Measurements from ENCODE around the gene ABHD13. TPM values are rescaled to one million over a fixed set of nuclear protein-coding genes. Genes with fewer than 3 reads are reported as not detected.
"Not testable (repeated sequence)": the region's sequence is repeated elsewhere in the genome, so short reads cannot be mapped to it uniquely, and the experiment has no call there.

Gene ABHD13
- total RNA-seq, 1 donor: 4.6 TPM

DNA sequence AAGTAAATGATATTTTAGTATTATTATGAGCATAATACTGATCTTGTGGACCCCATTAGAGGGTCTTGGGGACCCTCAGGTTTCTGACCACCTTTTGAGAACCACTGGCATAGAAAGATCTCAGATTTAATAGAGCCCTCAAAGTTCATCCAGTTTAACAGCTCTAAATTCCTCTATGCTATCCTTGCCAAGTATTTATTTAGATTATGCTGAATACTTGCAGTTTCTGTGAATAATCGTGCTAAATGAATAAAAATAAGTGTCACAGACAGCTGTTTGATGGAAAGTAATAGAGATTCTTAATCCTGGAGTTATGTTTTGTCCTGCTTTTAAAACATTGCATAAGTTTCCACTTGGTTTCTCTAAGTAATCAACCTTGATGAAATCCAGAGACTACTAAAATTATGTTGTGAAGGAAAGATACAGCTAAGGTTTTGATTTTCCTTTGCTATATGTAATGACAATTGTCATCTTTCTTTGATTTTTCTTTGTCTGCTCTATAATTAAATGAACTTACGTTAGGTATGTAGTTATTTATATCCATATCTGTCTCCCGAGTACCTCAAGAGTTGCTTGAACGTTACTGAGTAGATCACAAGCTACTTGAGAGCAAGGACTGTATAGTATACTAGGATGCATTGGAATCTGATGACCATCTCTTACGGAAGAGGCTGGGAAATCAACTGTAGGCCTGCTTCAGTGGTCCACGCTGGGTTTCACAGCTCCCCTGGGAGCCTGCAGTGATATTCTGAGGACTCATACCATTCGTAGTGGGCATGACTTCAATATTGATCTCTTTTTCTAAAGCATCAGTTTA is 5.7 kb downstream of the ABHD13 start:
- no peak for DNase-seq (ENCODE audit: low read depth in 2 of 3, low spot score in 2 of 3)

DNA sequence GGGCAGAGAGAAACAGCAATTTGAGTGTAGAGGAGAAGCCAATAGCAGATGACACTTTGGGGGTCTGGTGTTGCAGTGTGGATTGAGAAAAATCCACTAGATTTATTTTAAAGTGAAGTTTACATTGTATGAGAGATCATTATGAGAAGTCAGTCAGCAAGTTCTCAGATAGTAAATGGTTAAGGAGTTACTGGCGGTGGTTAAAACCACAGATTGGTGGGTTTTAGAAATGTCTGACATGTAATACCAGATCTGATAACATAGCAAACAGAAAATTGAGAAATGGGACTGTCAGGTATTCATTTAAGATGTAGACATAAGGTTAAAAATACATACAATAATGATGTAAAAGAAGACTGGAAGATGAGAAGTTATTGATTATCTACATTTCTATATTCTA is 7.2 kb downstream of the ABHD13 start:
- peak in 2 of 3 donors; percentile 28 to 45 for DNase-seq (ENCODE audit: low read depth in 2 of 3, low spot score in 2 of 3)

DNA sequence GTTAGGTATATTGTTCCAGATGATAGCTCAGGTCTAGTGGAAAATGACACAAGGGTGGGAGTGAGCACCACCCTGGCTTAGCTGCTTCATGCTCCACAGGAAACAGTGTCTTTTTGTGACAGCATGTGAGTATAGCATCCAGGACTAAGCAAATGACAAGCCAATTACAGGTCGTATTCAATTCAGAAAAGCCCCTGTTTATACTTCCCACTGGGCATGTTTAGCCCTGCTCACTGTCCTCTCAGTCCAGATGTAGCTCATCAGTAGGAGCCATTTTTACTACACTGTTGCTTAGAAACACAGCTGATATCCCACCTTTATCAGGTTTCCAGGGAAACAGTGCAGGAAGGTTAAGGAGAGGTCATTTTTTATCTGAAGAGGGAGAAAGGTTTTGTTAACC is 8.0 kb downstream of the ABHD13 start:
- DNase-seq (ENCODE audit: low read depth in 2 of 3, low spot score in 2 of 3): no peak

DNA sequence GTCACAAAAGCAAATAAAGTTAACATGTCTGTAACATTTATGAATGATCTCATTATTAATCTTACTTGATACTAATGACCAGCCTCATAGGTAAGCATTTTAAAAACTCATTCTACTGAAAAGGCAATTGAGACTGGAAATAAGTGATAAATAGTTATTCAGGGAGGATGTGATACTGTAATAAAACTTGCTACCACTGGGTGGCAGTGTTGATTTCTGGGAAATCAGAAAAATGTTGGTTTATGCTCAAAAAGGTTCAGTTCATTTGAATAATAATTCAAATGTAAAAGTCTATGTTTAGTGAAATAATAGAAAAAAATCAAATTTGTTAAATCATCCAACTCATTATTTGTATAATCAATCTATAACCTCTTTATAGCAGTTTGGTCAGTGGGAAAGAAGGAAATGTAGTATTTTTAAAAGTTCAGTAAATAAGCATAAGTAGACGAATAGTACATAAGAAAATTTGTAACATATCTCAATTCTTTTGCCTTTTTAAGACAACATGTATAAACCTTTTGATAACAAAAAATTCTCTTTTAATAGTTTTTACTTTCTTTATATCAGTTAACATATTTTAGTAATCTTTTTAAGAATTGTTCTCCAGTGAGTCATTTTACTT is 9.6 kb downstream of the ABHD13 start:
- DNase-seq (ENCODE audit: low read depth in 2 of 3, low spot score in 2 of 3): peak in 2 of 3 donors; percentile 42 to 77

DNA sequence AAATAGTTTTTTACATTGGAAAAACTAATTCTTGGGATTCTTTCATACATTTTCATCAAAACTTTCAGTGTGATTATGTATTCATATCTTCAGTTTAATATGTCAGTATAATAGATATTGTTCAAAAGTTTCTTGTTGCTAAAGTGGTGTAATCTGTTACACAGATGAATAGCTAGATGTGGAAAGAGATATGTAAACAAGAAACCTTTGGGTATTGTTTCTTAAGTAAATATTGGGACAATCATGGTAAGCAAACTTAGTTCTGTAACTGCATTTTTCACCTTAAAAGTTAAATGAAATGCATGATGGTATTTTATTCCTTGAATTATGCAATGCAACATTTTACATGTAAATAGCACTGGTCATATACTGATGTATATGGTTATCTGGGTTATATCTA is 12.2 kb downstream of the ABHD13 start:
- DNase-seq (ENCODE audit: low read depth in 2 of 3, low spot score in 2 of 3): no peak

DNA sequence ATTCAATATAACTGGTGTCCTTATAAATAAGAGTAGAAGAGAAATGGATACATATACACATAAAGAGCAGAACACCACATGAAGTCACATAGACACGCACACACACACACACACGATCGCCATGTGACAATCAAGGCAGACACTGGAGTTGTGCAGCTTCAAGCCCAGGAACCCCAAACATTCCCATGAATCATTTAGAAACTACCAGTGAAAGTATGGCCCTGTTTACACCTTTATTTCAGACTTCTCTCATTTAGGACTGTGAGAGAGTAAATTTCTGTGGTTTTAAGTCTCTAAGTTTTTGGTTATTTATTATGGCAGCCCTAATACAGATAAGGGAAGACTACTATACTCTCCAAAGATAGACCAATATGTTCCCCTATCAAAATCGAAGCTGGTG is 31.0 kb downstream of the ABHD13 start:
- DNase-seq (ENCODE audit: low read depth in 2 of 3, low spot score in 2 of 3): no peak

DNA sequence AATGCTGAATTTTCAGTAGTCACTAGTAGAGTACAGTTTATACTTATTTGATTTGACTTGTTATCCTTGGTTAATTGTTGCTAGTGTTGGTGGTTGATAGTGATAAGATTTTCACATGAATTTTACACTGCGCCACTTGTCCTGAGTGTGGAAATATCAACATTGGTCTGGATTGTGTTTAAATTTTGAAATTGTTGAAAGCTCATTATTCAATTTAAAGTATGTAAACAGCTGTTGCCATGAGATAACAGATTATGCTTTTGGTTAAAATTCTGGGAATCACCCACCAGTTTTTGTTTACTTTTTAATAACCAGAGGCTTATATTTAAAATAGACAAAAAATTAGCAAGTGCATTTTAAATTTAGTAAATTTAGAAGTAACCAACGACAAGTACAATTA is 39.1 kb downstream of the ABHD13 start:
- no peak for DNase-seq (ENCODE audit: low read depth in 2 of 3, low spot score in 2 of 3)

DNA sequence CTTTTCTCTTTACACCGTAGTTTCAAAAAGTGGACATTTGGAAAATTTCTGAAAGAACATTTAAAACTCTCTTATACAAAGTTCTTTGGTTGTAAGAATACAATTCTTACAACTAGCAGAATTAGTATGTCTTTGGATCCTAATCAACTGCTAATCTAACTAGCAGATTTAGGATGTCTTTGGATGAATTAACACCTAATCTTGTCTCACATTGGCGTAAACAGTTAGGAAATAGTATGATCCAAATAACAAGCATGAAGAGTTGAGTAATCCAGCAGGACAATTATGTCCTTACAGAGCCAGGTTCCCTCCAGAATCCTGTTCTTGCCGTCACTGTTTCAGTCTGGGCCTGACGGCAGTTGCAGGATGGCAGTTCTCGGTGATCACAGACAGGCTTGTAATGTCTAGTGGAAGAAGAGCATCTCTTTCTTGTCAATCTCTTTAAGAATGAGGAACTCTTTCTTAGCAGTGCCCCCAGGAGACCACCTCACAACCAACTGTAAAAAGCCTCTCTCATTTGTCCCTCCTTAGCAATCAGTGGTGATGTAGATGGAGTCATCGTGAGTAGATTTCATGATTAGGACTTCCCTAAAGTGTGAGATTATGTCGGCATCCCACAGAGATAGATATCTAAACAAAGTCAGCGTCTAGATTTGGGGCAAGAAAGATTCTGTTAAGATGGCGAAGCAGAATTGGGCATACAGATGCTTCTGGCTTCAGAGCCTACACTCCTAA is 45.6 kb downstream of the ABHD13 start:
- no peak for DNase-seq (ENCODE audit: low read depth in 2 of 3, low spot score in 2 of 3)

DNA sequence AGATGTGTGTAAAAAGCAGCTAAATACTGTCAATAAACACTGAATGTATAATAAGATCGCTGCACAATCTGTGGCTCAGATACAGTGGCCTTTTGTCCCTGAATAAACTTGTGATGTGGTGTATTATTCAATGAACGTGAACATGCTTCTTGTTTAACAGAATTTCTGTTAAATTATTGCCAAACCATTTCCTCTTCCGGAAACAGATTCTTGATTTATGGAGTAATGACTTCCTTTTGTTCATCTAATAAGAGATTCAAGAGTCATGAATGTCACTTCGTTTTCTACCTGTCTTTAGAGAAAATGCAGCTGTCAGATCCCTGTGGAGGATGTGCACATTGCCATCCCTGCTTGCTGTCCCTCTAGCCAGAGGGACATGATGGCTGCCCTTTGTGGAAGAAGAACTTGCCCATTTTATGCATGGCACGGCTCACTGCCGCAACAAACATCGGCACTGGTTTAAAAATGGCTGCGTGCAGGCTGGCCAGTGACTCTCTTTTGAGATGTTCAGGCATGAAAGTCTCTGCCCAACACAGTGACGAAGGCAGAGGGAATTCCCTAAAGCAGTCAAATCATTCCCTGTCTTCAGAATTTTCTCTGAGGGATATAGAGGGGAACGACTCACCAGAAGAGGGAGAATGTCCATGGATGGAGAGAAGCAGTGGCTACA is 48.3 kb downstream of the ABHD13 start:
- DNase-seq (ENCODE audit: low read depth in 2 of 3, low spot score in 2 of 3): peak in 2 of 3 donors; percentile 67 to 92

DNA sequence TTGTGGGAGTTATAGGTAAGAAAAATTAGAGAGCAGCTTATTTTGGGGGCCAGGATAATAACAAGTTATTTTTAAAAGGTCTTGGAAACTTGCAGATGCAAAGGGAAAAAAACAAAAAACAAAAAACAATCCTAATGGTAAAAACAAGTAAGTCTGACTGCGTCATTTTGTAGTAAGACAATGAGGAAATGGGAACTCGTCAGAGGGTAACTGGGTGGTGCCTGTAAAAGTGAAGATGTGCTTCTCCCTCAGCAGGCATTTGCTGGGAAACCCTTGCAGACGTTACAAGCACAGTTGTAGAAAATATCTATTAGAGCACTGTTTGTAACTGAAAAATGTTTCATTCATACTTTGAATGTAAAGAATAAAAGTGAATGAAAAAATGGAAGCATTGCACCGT is 49.2 kb downstream of the ABHD13 start:
- no peak for DNase-seq (ENCODE audit: low read depth in 2 of 3, low spot score in 2 of 3)

DNA sequence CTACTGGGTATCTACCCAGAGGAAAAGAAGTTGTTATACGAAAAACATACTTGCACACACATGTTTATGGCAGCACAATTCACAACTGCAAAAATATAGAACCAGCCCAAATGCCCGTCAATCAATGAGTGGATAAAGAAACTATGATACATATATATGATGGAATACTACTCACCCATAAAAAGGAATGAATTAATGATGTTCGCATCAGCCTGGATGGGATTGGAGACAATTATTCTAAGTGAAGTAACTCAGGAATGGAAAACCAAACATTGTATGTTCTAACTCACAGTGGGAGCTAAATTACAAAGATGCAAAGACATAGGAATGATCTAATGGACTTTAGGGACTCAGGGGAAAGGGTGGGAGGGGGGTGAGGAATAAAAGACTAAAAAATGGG is 49.7 kb downstream of the ABHD13 start:
- DNase-seq (ENCODE audit: low read depth in 2 of 3, low spot score in 2 of 3): not testable (repeated sequence)

DNA sequence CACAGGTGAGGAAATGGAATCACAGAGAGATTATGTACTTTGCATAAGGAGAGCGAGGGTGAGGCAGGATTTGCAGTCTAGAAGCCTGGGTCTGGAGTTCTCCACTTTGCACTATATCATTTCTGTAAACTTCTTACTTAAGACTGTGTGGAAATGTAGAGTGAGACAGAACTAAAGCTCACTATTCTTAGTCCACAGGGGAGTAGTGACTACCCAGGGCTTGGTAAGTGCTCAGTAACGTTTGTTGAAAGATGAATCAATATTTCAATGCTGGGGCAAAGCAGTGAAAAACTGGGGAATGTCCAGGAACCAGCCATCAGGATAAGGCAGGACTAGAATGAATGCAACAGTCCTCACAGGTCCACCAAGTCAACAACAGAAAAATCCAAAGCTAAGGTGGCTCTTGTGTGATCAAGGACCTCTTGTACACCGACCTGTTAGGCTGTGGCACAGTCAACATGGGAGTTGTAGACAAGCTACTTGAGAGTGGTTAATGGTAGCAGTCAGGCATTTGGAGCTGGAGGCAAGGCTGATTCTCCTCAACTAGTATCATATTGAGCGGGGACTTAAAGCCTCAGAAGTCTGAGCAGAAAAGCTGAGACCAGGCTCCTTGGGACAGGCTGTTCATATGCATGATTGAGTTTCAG is 50.4 kb downstream of the ABHD13 start:
- no peak for DNase-seq (ENCODE audit: low read depth in 2 of 3, low spot score in 2 of 3)

DNA sequence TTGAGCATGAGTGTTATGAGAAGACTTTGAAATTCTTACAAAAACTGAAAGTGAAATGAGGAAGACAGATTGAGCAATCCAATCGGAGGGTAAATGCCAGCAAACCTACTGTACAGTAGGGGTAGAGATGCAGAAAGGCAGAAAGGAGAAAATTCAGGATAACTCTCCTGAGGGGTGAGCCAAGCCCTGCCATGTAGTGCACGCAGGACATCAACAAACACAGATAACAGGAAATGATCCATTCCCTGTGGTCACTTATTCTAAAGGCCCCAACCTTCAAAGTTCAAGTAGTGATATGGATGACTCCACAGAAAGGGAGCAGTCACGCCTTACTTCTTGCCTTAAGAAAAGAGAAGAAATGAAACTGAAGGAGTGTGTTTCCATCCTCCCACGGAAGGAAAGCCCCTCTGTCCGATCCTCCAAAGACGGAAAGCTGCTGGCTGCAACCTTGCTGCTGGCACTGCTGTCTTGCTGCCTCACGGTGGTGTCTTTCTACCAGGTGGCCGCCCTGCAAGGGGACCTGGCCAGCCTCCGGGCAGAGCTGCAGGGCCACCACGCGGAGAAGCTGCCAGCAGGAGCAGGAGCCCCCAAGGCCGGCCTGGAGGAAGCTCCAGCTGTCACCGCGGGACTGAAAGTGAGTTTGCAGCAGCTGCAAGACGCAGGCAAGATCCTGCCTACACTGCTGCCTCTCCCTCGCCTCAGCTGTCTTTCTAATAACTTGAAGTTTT is 51.6 kb downstream of the ABHD13 start, which contains the start of gene TNFSF13B:
Gene TNFSF13B, plus strand, starts transcription at position 118 of the 728 bp plus-strand sequence. Its CDS starts 178 bp downstream, at position 296.
- peak in 2 of 3 donors; percentile 72 to 75 for DNase-seq (ENCODE audit: low read depth in 2 of 3, low spot score in 2 of 3)

DNA sequence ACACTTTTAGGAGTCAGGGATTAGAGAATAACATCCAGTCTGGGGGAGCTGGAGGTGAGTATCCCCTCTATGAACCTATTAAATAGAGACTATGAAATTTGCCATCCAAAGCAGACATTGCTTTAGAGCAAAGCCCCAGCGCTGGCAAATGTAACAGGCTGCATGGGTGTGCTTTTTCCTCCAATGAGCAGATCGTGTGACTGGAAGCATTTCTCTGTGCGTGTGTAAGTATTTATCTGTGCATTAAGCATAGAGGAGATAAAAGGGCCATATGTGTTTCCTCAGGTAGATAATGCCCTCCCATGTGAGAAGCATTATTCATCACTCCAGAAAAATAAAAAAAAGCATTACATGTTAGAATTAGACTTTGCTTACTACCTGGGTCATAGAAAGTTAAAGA is 52.2 kb downstream of the ABHD13 start:
- peak in 2 of 3 donors; percentile 14 to 15 for DNase-seq (ENCODE audit: low read depth in 2 of 3, low spot score in 2 of 3)

DNA sequence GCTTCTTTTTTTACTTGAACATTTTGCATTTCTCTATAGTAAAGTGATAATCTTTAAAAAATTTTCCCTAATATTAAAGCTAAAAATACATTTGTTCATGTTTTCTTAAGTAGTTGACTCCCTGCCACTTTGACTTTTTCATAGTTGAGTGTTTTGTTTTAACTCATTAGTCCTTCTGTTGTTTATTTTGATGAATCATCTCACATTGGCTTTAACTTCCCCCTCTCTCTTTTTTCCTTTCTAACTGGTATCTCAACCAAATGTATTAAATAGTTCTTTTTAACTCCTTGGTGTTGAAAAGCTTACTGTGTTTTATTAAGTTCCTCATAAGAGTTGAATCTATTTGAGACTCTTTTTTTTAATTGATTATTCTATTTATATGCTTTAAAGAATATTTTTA is 54.1 kb downstream of the ABHD13 start:
- DNase-seq (ENCODE audit: low read depth in 2 of 3, low spot score in 2 of 3): peak in 2 of 3 donors; percentile 22 to 60

DNA sequence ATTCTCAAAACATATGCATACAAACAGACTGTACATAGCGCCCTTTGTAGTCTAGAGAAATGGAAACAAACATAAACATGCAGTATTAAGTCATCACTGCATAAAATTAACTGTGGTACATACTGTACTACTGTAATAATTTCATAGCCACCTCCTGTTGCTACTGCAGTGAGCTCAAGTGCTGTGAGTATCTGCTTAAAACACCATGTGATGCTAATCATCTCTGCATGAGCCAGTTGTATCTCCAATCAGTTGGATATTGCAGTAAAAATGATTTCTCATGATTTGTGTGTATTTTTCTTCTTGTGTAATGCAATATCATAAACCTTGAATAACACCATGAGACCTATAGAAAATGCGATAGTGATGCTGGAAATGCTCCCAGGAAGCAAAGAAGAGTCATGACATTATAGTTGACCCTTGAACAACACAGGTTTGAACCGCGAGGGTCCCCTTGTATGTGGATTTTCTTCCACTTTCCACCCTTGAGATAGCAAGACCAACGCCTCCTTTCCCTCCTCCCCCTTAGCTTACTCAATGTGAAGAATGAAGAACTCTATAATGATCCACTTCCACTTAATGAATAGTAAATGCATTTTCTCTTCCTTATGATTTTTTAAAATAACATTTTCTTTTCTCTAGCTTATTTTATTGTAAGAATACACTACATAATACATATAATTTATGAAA is 55.4 kb downstream of the ABHD13 start:
- no peak for DNase-seq (ENCODE audit: low read depth in 2 of 3, low spot score in 2 of 3)

DNA sequence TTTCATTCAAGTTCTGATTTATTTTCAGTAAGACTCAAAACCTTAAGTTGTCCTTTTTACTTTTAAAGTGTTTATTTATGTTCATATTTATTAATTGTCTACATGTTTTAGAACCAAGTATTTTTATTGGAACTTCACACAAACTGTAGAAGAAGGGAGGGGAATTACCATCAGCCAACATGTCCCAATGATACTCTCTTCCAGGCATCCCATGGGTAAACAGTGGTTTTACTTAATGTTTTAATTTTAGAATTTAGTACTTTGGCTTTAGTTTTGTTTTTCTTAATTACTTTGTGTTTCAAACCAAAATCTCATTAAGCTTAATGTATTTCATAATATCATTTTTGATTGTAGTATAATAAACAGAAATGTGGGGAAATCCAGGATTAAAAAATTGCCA is 56.5 kb downstream of the ABHD13 start:
- DNase-seq (ENCODE audit: low read depth in 2 of 3, low spot score in 2 of 3): no peak

DNA sequence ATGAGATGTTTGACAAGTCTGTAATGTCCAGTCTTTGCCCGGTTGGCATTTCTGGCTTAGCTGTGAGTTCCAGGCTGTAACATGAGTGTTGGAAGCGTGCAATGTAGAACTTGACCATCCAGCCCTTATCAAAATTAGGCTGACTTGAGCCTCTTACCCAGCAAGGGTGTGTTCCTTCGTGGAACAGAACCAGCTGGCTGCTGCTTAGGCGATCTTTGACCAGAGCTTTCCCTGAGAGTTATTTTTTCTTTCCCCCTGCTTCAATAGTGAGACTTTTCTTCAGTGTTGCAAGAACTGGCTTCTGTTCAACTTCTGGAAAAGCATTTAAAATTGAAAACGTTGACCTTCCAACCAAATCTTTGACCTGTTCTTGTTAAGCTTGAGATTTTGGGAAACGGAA is 57.9 kb downstream of the ABHD13 start:
- DNase-seq (ENCODE audit: low read depth in 2 of 3, low spot score in 2 of 3): no peak

DNA sequence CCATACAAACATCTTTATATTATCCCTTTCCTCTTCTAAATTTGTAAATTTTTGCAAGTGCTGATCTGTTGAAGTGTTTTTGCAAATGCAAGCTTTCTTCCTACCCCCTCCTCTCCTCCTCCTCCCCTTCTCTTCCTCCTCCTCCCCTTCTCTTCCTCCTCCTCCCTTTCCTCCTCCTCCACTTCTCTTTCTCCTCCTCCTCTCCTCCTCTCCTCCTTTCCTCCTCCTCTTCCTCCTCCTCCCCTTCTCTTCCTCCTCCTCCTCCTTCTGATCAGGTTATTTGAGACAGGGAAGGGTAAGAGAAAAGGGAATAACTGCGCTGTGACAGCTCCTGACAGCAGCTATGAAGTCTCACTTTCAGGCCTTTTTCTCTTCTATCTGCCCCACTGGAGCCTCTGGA is 60.3 kb downstream of the ABHD13 start:
- DNase-seq (ENCODE audit: low read depth in 2 of 3, low spot score in 2 of 3): no peak

All from hematopoietic multipotent progenitor cell (in vitro differentiated cells).